Prostate gland (tissue), 2 donors: ENCODE data around the gene MAP2K1.

Experiments used
- CTCF ChIP-seq, 4 experiments: fragments of 200-600 bp in 2 of 4; fragments of 450-650 bp in 2 of 4; sonication (generic) in 2 of 4; IDR thresholded peaks; 1 replicate in 3 of 4; 2 replicates in 1 of 4; pipeline ENCODE4 v1.5.1; 2016 to 2019; ENCODE audit warnings: antibody characterized with exemption in 4 of 4, mild to moderate bottlenecking in 2 of 4, moderate library complexity in 2 of 4
- POLR2A ChIP-seq: fragments of 450-650 bp; IDR thresholded peaks from one replicate; pipeline ENCODE4 v1.6.1; 2016; ENCODE audit warnings: antibody characterized with exemption, mild to moderate bottlenecking
- POLR2AphosphoS5 ChIP-seq: sonication (generic); formaldehyde crosslinking; IDR thresholded peaks from one replicate; pipeline ENCODE4 v1.6.1; 2017; ENCODE audit warnings: antibody characterized with exemption

- no peak for TF ChIP-seq CTCF (IDR thresholded peaks at IDR 0.05)
- no peak for TF ChIP-seq POLR2A
- no peak for TF ChIP-seq POLR2AphosphoS5
Observed at GRCh38 chr15:66477011-66477410, 90.3 kb downstream of the MAP2K1 start.
